Activated T-cell treated with anti-CD3 and anti-CD28 coated beads, Interleukin-2, amount 50 U/mL, for 1 hour (primary cell): ENCODE results near the gene ADGRG6.
A peak's percentile ranks its signal among the peaks of the same experiment; 100 is the strongest.
"Not testable (repeated sequence)": the region's sequence is repeated elsewhere in the genome, so short reads cannot be mapped to it uniquely, and the experiment has no call there.

Experiments used
- DNase-seq: peaks from one replicate; pipeline ENCODE4 v3.0.0-alpha.2; 2020

Gene ADGRG6

GRCh38 chr6:142301651-142302391, at the start of gene ADGRG6:
ADGRG6 (plus strand) TSS chr6:142302007; CDS start chr6:142302330, 323 bp downstream.
- peak; percentile 50 for DNase-seq

- no peak for DNase-seq
These were observed 47.3 kb upstream of the ADGRG6 start for GRCh38 chr6:142254513-142254912.

- no peak for DNase-seq
These were observed 46.0 kb upstream of the ADGRG6 start for GRCh38 chr6:142255785-142256184.

- no peak for DNase-seq
These were observed 43.5 kb upstream of the ADGRG6 start for GRCh38 chr6:142258305-142258704.

GRCh38 chr6:142258757-142259156, 43.0 kb upstream of the ADGRG6 start:
- no peak for DNase-seq

- DNase-seq = no peak
These were observed 41.1 kb upstream of the ADGRG6 start for GRCh38 chr6:142260748-142261147.

GRCh38 chr6:142262231-142262630, 39.6 kb upstream of the ADGRG6 start:
- no peak for DNase-seq

GRCh38 chr6:142265476-142265875, 36.3 kb upstream of the ADGRG6 start:
- DNase-seq = no peak

GRCh38 chr6:142266060-142266459, 35.7 kb upstream of the ADGRG6 start:
- no peak for DNase-seq

- DNase-seq = no peak
These were observed 30.3 kb upstream of the ADGRG6 start for GRCh38 chr6:142271476-142271875.

- no peak for DNase-seq
These were observed 27.2 kb upstream of the ADGRG6 start for GRCh38 chr6:142274656-142275055.

GRCh38 chr6:142275236-142276006, 26.4 kb upstream of the ADGRG6 start:
- DNase-seq = no peak

GRCh38 chr6:142276256-142276655, 25.6 kb upstream of the ADGRG6 start:
- DNase-seq = no peak

- DNase-seq = no peak
These were observed 22.2 kb upstream of the ADGRG6 start for GRCh38 chr6:142279350-142280180.

GRCh38 chr6:142280265-142280664, 21.5 kb upstream of the ADGRG6 start:
- no peak for DNase-seq

GRCh38 chr6:142280927-142281326, 20.9 kb upstream of the ADGRG6 start:
- no peak for DNase-seq

- DNase-seq = not testable (repeated sequence)
These were observed 18.7 kb upstream of the ADGRG6 start for GRCh38 chr6:142283138-142283537.

- DNase-seq = no peak
These were observed 17.4 kb upstream of the ADGRG6 start for GRCh38 chr6:142284419-142284818.

- no peak for DNase-seq
These were observed 16.3 kb upstream of the ADGRG6 start for GRCh38 chr6:142285235-142286087.

GRCh38 chr6:142286088-142286409, 15.8 kb upstream of the ADGRG6 start:
- DNase-seq = no peak

- DNase-seq = no peak
These were observed 12.1 kb upstream of the ADGRG6 start for GRCh38 chr6:142289687-142290086.

- no peak for DNase-seq
These were observed 11.0 kb upstream of the ADGRG6 start for GRCh38 chr6:142290851-142291250.

GRCh38 chr6:142291512-142291911, 10.3 kb upstream of the ADGRG6 start:
- no peak for DNase-seq
